ENCODE data around the gene OR2M7.

The OR2M7 gene

GRCh38 chr1:248303324-248303723 is 21.0 kb downstream of the OR2M7 start, which contains the start of gene OR2T12:
Gene OR2T12, minus strand, starts transcription at chr1:248303424. Its CDS starts 7,846 bp downstream, at chr1:248295578.
- Histone ChIP-seq H3K9me3 (ENCODE audit: insufficient read depth, low read depth, low read length) (peaks cover 8% of the 10 kb centered on the region), H3K18ac (ENCODE audit: low read length) (no peak within 1 kb of the TSS), H3K36me3 (ENCODE audit: control insufficient read depth in 1 of 2, insufficient read depth in 2 of 2, low read length in 2 of 2) (no peaks in the 10 kb centered on the region), H4K12ac (ENCODE audit: low read depth, low read length) (no peak within 1 kb of the TSS), H2AK5ac (ENCODE audit: low read length) (no peak within 1 kb of the TSS), H2AFZ (ENCODE audit: insufficient read depth, low read length, poor library complexity) (no peak within 1 kb of the TSS), H3K27ac (ENCODE audit: low read depth, low read length) (no peak within 1 kb of the TSS), H2BK120ac (ENCODE audit: insufficient read depth, low read length, poor library complexity) (no peak within 1 kb of the TSS), H3K14ac (ENCODE audit: low read length) (no peak within 1 kb of the TSS), H3K4ac (ENCODE audit: low read depth, low read length) (no peak within 1 kb of the TSS), H4K8ac (ENCODE audit: low read depth, low read length) (no peak within 1 kb of the TSS), H3K4me2 (ENCODE audit: low read length) (no peak within 1 kb of the TSS), H2BK5ac (ENCODE audit: low read depth, low read length, poor library complexity) (no peak within 1 kb of the TSS), H3K79me1 (ENCODE audit: low read length) (no peaks in the 10 kb centered on the region), H3K9ac (ENCODE audit: low read length) (no peak within 1 kb of the TSS), H3K27me3 (ENCODE audit: insufficient read depth, low read length) (no peaks in the 10 kb centered on the region), H3K23ac (ENCODE audit: low read length) (no peak within 1 kb of the TSS), H3K79me2 (ENCODE audit: control insufficient read depth, insufficient read depth, low read length, poor library complexity) (no peaks in the 10 kb centered on the region), H4K91ac (ENCODE audit: low read depth, low read length) (no peak within 1 kb of the TSS), H3K4me3 (ENCODE audit: low read depth, low read length) (no peak within 1 kb of the TSS), H3K4me1 (ENCODE audit: control insufficient read depth in 1 of 2, insufficient read depth in 2 of 2, low read length in 2 of 2) (no peaks in the 10 kb centered on the region), H2BK12ac (ENCODE audit: low read length) (no peak within 1 kb of the TSS)
- no peak for DNase-seq
- WGBS (ENCODE audit: extremely low coverage, insufficient coverage, insufficient read length): no CpG with 5 or more reads among the region's 1 CpG

GRCh38 chr1:248288391-248288790 is 36.0 kb downstream of the OR2M7 start:
- Histone ChIP-seq H3K4me2 (ENCODE audit: low read length) (no peak overlapping the region), H3K9me3 (ENCODE audit: insufficient read depth, low read depth, low read length) (peaks cover 1% of the 10 kb centered on the region), H3K23ac (ENCODE audit: low read length) (no peak overlapping the region), H3K27me3 (ENCODE audit: insufficient read depth, low read length) (no peaks in the 10 kb centered on the region), H3K9ac (ENCODE audit: low read length) (no peak overlapping the region), H2AK5ac (ENCODE audit: low read length) (no peak overlapping the region), H3K14ac (ENCODE audit: low read length) (no peak overlapping the region), H2BK120ac (ENCODE audit: insufficient read depth, low read length, poor library complexity) (no peak overlapping the region), H3K18ac (ENCODE audit: low read length) (no peak overlapping the region), H2BK12ac (ENCODE audit: low read length) (no peak overlapping the region), H3K79me1 (ENCODE audit: low read length) (no peaks in the 10 kb centered on the region), H2AFZ (ENCODE audit: insufficient read depth, low read length, poor library complexity) (no peak overlapping the region), H3K4me3 (ENCODE audit: low read depth, low read length) (no peak overlapping the region), H3K79me2 (ENCODE audit: control insufficient read depth, insufficient read depth, low read length, poor library complexity) (no peaks in the 10 kb centered on the region), H3K4me1 (ENCODE audit: control insufficient read depth in 1 of 2, insufficient read depth in 2 of 2, low read length in 2 of 2) (no peaks in the 10 kb centered on the region), H4K12ac (ENCODE audit: low read depth, low read length) (no peak overlapping the region), H2BK5ac (ENCODE audit: low read depth, low read length, poor library complexity) (no peak overlapping the region), H4K8ac (ENCODE audit: low read depth, low read length) (no peak overlapping the region), H3K4ac (ENCODE audit: low read depth, low read length) (no peak overlapping the region), H4K91ac (ENCODE audit: low read depth, low read length) (no peak overlapping the region), H3K27ac (ENCODE audit: low read depth, low read length) (no peak overlapping the region), H3K36me3 (ENCODE audit: control insufficient read depth in 1 of 2, insufficient read depth in 2 of 2, low read length in 2 of 2) (no peaks in the 10 kb centered on the region)
- no peak for DNase-seq
- WGBS (ENCODE audit: extremely low coverage, insufficient coverage, insufficient read length): no CpG with 5 or more reads among the region's 6 CpGs

GRCh38 chr1:248277876-248278275 is 46.5 kb downstream of the OR2M7 start, which contains the start of gene OR2T33:
Gene OR2T33, minus strand, starts transcription at chr1:248277976. Its CDS starts 4,162 bp downstream, at chr1:248273814.
- no peaks in the 10 kb centered on the region for H3K79me1 ChIP-seq (ENCODE audit: low read length)
- no peaks in the 10 kb centered on the region for H3K79me2 ChIP-seq (ENCODE audit: control insufficient read depth, insufficient read depth, low read length, poor library complexity)
- H3K4me2 ChIP-seq (ENCODE audit: low read length): no peak within 1 kb of the TSS
- H2AK5ac ChIP-seq (ENCODE audit: low read length): no peak within 1 kb of the TSS
- H4K12ac ChIP-seq (ENCODE audit: low read depth, low read length): no peak within 1 kb of the TSS
- no peak within 1 kb of the TSS for H3K14ac ChIP-seq (ENCODE audit: low read length)
- no peak within 1 kb of the TSS for H3K9ac ChIP-seq (ENCODE audit: low read length)
- H2AFZ ChIP-seq (ENCODE audit: insufficient read depth, low read length, poor library complexity): no peak within 1 kb of the TSS
- no peak within 1 kb of the TSS for H2BK5ac ChIP-seq (ENCODE audit: low read depth, low read length, poor library complexity)
- H3K4me1 ChIP-seq (ENCODE audit: control insufficient read depth in 1 of 2, insufficient read depth in 2 of 2, low read length in 2 of 2): no peaks in the 10 kb centered on the region
- no peak within 1 kb of the TSS for H2BK12ac ChIP-seq (ENCODE audit: low read length)
- H3K27me3 ChIP-seq (ENCODE audit: insufficient read depth, low read length): no peaks in the 10 kb centered on the region
- WGBS (ENCODE audit: extremely low coverage, insufficient coverage, insufficient read length): no CpG with 5 or more reads among the region's 1 CpG
- no peak within 1 kb of the TSS for H3K4me3 ChIP-seq (ENCODE audit: low read depth, low read length)
- no peak within 1 kb of the TSS for H4K91ac ChIP-seq (ENCODE audit: low read depth, low read length)
- no peak within 1 kb of the TSS for H3K4ac ChIP-seq (ENCODE audit: low read depth, low read length)
- H3K18ac ChIP-seq (ENCODE audit: low read length): no peak within 1 kb of the TSS
- no peak within 1 kb of the TSS for H3K27ac ChIP-seq (ENCODE audit: low read depth, low read length)
- peaks cover 3% of the 10 kb centered on the region for H3K9me3 ChIP-seq (ENCODE audit: insufficient read depth, low read depth, low read length)
- no peak within 1 kb of the TSS for H2BK120ac ChIP-seq (ENCODE audit: insufficient read depth, low read length, poor library complexity)
- DNase-seq: no peak
- H4K8ac ChIP-seq (ENCODE audit: low read depth, low read length): no peak within 1 kb of the TSS
- no peak within 1 kb of the TSS for H3K23ac ChIP-seq (ENCODE audit: low read length)
- no peaks in the 10 kb centered on the region for H3K36me3 ChIP-seq (ENCODE audit: control insufficient read depth in 1 of 2, insufficient read depth in 2 of 2, low read length in 2 of 2)
